ENCODE results near the gene BPHL.

Gene BPHL

DNA sequence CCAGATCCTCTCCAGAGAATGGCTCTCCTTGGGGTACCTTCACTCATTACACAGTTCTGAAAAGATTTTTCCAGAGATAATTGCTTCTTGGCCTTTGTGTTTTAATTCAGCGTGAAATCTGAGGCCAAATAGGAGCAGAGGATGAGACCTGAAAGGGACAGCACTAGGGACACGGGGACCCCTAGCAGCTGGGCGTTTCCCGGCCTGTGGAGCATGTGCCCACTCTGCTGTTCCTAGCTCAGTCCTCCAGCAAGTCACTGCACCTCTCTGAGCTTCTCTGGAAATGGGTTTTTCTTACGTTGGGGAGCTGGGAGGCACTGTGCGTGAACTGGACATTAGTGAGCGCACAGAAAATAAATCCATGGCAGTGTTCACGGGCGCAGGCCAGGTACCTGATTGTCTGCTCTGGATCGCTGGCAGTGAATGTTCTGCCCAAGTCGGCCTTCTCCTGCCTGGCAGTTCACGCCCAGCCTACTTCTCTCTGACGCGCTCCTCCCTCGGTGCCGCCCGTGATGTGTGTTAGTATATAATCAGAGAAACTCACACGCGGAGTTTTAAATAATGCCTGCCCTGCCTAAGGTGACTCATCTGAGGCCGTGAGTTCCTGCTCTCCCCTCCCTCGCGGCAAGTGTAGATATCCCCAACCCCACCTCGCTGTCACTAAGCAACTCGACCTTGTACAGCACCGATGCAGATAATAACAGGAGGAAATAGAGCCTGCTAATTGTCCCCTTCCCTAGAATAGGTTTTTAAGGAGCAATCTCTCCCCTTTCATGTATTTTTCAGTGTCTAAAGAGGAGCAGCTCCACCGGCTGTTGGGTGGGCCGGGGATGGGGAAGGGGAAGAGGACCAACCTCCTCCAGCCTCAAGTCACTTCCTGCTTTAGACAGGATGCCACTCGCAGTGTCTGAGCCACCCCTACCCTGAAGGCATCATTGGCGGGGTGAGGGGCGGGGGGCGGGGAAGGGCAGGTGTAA lies 41.6 kb downstream of the BPHL start:
- WGBS (ENCODE audit: insufficient coverage) = 72% methylated on average over 22 of the region's 31 CpGs
- ChIA-PET POLR2A (interaction anchor here (0.7 kb wide), 1 partner anchor 161 kb away, joined by 3 read pairs; the partner anchor contains the start of gene NQO2), CTCF (interaction anchor here (1.1 to 2.0 kb wide), 3 partner anchors 21 to 94 kb away, joined by 3 to 4 read pairs (median 4); no protein-coding TSS in a partner anchor)
- H3K36me3 ChIP-seq (ENCODE audit: control insufficient read depth in 4 of 4, insufficient read depth in 4 of 4, low read length in 3 of 4) = no peaks in the 10 kb centered on the region
- no peaks in the 10 kb centered on the region for H3K9me3 ChIP-seq (ENCODE audit: control extremely low read depth in 1 of 5, control insufficient read depth in 4 of 5, insufficient read depth in 2 of 5, low read depth in 1 of 5, low read length in 4 of 5)
- H3K4me1 ChIP-seq (ENCODE audit: control extremely low read depth in 1 of 4, control insufficient read depth in 4 of 4, insufficient read depth in 4 of 4, low read length in 3 of 4) = peaks cover 5 to 36% (median 32%) of the 10 kb centered on the region in 4 experiments
- no peak overlapping the region for H3K27ac ChIP-seq (ENCODE audit: insufficient read depth in 1 of 2, low read depth in 1 of 2, low read length in 2 of 2, poor library complexity in 1 of 2, severe bottlenecking in 2 of 2)
- DNase-seq = peak; percentile 57 to 86 (median 80)
- peaks cover 0 to 76% (median 18%) of the 10 kb centered on the region in 5 experiments for H3K27me3 ChIP-seq (replicated peaks in 2 of 5; ENCODE audit: control insufficient read depth in 4 of 5, insufficient read depth in 5 of 5, low read length in 4 of 5)
- H3K4me3 ChIP-seq (ENCODE audit: control insufficient read depth in 1 of 7, extremely low read depth in 1 of 7, insufficient read depth in 4 of 7, low read depth in 2 of 7, low read length in 6 of 7) = no peak overlapping the region

GRCh38 chr6:3162067-3162497 lies 43.6 kb downstream of the BPHL start:
- peak overlapping the region in 3 of 7 experiments; percentile 73 to 82 (median 74) for H3K4me3 ChIP-seq (ENCODE audit: control insufficient read depth in 1 of 7, extremely low read depth in 1 of 7, insufficient read depth in 4 of 7, low read depth in 2 of 7, low read length in 6 of 7)
- no peaks in the 10 kb centered on the region for H3K36me3 ChIP-seq (ENCODE audit: control insufficient read depth in 4 of 4, insufficient read depth in 4 of 4, low read length in 3 of 4)
- WGBS (ENCODE audit: insufficient coverage) = 49% methylated on average over 5 of the region's 7 CpGs
- H3K27me3 ChIP-seq (replicated peaks in 2 of 5; ENCODE audit: control insufficient read depth in 4 of 5, insufficient read depth in 5 of 5, low read length in 4 of 5) = peaks cover 0 to 63% (median 18%) of the 10 kb centered on the region in 5 experiments
- CTCF ChIA-PET = interaction anchor here (1.0 to 1.9 kb wide), 3 partner anchors 9 to 90 kb away, joined by 3 to 7 read pairs (median 3); no protein-coding TSS in a partner anchor
- H3K27ac ChIP-seq (ENCODE audit: insufficient read depth in 1 of 2, low read depth in 1 of 2, low read length in 2 of 2, poor library complexity in 1 of 2, severe bottlenecking in 2 of 2) = peak overlapping the region in 1 of 2 experiments; percentile 70
- H3K9me3 ChIP-seq (ENCODE audit: control extremely low read depth in 1 of 5, control insufficient read depth in 4 of 5, insufficient read depth in 2 of 5, low read depth in 1 of 5, low read length in 4 of 5) = no peaks in the 10 kb centered on the region
- POLR2A ChIA-PET = no interaction called here
- DNase-seq = peak in 1 of 3 donors; percentile 47
- peaks cover 5 to 27% (median 25%) of the 10 kb centered on the region in 4 experiments for H3K4me1 ChIP-seq (ENCODE audit: control extremely low read depth in 1 of 4, control insufficient read depth in 4 of 4, insufficient read depth in 4 of 4, low read length in 3 of 4)

- peak; percentile 78 to 91 (median 88) for DNase-seq
- peaks cover 0 to 60% (median 18%) of the 10 kb centered on the region in 5 experiments for H3K27me3 ChIP-seq (replicated peaks in 2 of 5; ENCODE audit: control insufficient read depth in 4 of 5, insufficient read depth in 5 of 5, low read length in 4 of 5)
- peak overlapping the region; percentile 56 to 82 (median 73) for H3K4me3 ChIP-seq (ENCODE audit: control insufficient read depth in 1 of 7, extremely low read depth in 1 of 7, insufficient read depth in 4 of 7, low read depth in 2 of 7, low read length in 6 of 7)
- peaks cover 5 to 22% (median 20%) of the 10 kb centered on the region in 4 experiments for H3K4me1 ChIP-seq (ENCODE audit: control extremely low read depth in 1 of 4, control insufficient read depth in 4 of 4, insufficient read depth in 4 of 4, low read length in 3 of 4)
- no peaks in the 10 kb centered on the region for H3K9me3 ChIP-seq (ENCODE audit: control extremely low read depth in 1 of 5, control insufficient read depth in 4 of 5, insufficient read depth in 2 of 5, low read depth in 1 of 5, low read length in 4 of 5)
- CTCF ChIA-PET = interaction anchor here (1.0 to 1.9 kb wide), 3 partner anchors 10 to 89 kb away, joined by 3 to 7 read pairs (median 3); no protein-coding TSS in a partner anchor
- no peaks in the 10 kb centered on the region for H3K36me3 ChIP-seq (ENCODE audit: control insufficient read depth in 4 of 4, insufficient read depth in 4 of 4, low read length in 3 of 4)
- 0% methylated on average over 35 of the region's 74 CpGs for WGBS (ENCODE audit: insufficient coverage)
- POLR2A ChIA-PET = interaction anchor here (0.9 kb wide), 1 partner anchor 55 kb away, joined by 3 read pairs; no protein-coding TSS in a partner anchor
- peak overlapping the region in 1 of 2 experiments; percentile 70 for H3K27ac ChIP-seq (ENCODE audit: insufficient read depth in 1 of 2, low read depth in 1 of 2, low read length in 2 of 2, poor library complexity in 1 of 2, severe bottlenecking in 2 of 2)
Observed at GRCh38 chr6:3162565-3163247, 44.2 kb downstream of the BPHL start.

GRCh38 chr6:3163248-3163594 lies 44.7 kb downstream of the BPHL start:
- peak in 1 of 3 donors; percentile 54 for DNase-seq
- Histone ChIP-seq H3K4me3 (ENCODE audit: control insufficient read depth in 1 of 7, extremely low read depth in 1 of 7, insufficient read depth in 4 of 7, low read depth in 2 of 7, low read length in 6 of 7) (peak overlapping the region in 6 of 7 experiments; percentile 37 to 82 (median 46)), H3K36me3 (ENCODE audit: control insufficient read depth in 4 of 4, insufficient read depth in 4 of 4, low read length in 3 of 4) (no peaks in the 10 kb centered on the region), H3K27ac (ENCODE audit: insufficient read depth in 1 of 2, low read depth in 1 of 2, low read length in 2 of 2, poor library complexity in 1 of 2, severe bottlenecking in 2 of 2) (peak overlapping the region in 1 of 2 experiments; percentile 43), H3K27me3 (replicated peaks in 2 of 5; ENCODE audit: control insufficient read depth in 4 of 5, insufficient read depth in 5 of 5, low read length in 4 of 5) (peaks cover 0 to 55% (median 18%) of the 10 kb centered on the region in 5 experiments), H3K4me1 (ENCODE audit: control extremely low read depth in 1 of 4, control insufficient read depth in 4 of 4, insufficient read depth in 4 of 4, low read length in 3 of 4) (peaks cover 5 to 17% (median 16%) of the 10 kb centered on the region in 4 experiments), H3K9me3 (ENCODE audit: control extremely low read depth in 1 of 5, control insufficient read depth in 4 of 5, insufficient read depth in 2 of 5, low read depth in 1 of 5, low read length in 4 of 5) (no peaks in the 10 kb centered on the region)
- POLR2A ChIA-PET = interaction anchor here (0.9 kb wide), 1 partner anchor 54 kb away, joined by 3 read pairs; no protein-coding TSS in a partner anchor
- CTCF ChIA-PET = no interaction called here
- 41% methylated on average over 6 of the region's 13 CpGs for WGBS (ENCODE audit: insufficient coverage)

- CTCF ChIA-PET = interaction anchor here (1.3 to 1.7 kb wide), 2 partner anchors 36 to 41 kb away, joined by 3 read pairs; no protein-coding TSS in a partner anchor
Observed at GRCh38 chr6:3164388-3164787, 45.9 kb downstream of the BPHL start.

DNA sequence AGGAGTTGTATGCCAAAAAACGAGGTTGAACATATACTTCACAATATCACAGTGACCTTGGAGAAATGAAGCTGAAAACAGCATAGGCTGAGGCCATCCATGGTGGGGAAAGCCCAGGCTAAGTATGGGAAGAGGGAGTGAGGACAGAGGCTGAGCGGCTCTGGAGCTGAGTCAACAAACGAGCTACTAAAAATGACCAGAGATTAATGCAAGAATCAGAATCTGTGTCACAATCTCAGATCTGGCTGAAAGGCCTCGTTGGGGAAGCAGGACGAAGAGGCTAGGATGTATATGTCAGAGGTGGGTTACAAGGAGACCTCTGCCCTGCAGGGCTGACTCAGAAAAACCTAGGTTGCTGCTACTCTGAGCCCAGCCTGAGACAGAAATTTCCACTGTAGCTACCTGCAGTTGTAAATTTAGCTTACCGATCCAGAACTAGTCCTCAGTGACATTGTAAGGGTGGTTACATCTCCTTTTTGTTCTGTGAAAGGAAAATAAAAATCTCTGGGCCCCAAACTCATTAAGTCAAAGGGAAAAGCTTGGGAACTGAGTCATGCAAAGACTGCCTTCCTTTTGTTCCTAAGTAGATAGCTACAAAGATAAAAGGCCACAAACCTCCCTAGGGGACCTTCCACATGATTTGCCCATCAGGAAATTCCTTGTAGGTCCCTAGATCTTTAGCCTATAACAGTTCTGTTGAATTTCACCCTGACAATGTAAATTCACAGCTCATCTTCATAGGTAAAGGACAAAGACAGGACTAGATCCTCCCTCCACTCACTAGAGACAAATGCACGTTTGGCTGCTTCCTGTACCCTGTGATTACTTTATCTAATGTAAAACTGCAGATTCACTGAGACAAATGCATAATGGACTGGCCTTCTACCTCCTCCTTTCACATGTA lies 47.4 kb downstream of the BPHL start:
- ChIA-PET POLR2A (no interaction called here), CTCF (interaction anchor here (0.9 to 1.9 kb wide), 5 partner anchors 9 to 43 kb away, joined by 3 to 6 read pairs (median 3); partner anchors contain the start of gene TUBB2A)
- peak overlapping the region in 1 of 2 experiments; percentile 44 for H3K27ac ChIP-seq (ENCODE audit: insufficient read depth in 1 of 2, low read depth in 1 of 2, low read length in 2 of 2, poor library complexity in 1 of 2, severe bottlenecking in 2 of 2)
- peaks cover 0 to 29% (median 7%) of the 10 kb centered on the region in 5 experiments for H3K27me3 ChIP-seq (replicated peaks in 2 of 5; ENCODE audit: control insufficient read depth in 4 of 5, insufficient read depth in 5 of 5, low read length in 4 of 5)
- H3K9me3 ChIP-seq (ENCODE audit: control extremely low read depth in 1 of 5, control insufficient read depth in 4 of 5, insufficient read depth in 2 of 5, low read depth in 1 of 5, low read length in 4 of 5) = no peaks in the 10 kb centered on the region
- no peaks in the 10 kb centered on the region for H3K36me3 ChIP-seq (ENCODE audit: control insufficient read depth in 4 of 4, insufficient read depth in 4 of 4, low read length in 3 of 4)
- peaks cover 5 to 12% (median 11%) of the 10 kb centered on the region in 4 experiments for H3K4me1 ChIP-seq (ENCODE audit: control extremely low read depth in 1 of 4, control insufficient read depth in 4 of 4, insufficient read depth in 4 of 4, low read length in 3 of 4)
- no peak overlapping the region for H3K4me3 ChIP-seq (ENCODE audit: control insufficient read depth in 1 of 7, extremely low read depth in 1 of 7, insufficient read depth in 4 of 7, low read depth in 2 of 7, low read length in 6 of 7)
- no peak for DNase-seq
- WGBS (ENCODE audit: insufficient coverage) = 77% methylated on average over 6 of the region's 7 CpGs

More at GRCh38 chr6:3164388-3164787, 45.9 kb downstream of the BPHL start:
- WGBS (ENCODE audit: insufficient coverage) = 89% methylated on average over 2 of the region's 6 CpGs
- Histone ChIP-seq H3K9me3 (ENCODE audit: control extremely low read depth in 1 of 5, control insufficient read depth in 4 of 5, insufficient read depth in 2 of 5, low read depth in 1 of 5, low read length in 4 of 5) (no peaks in the 10 kb centered on the region), H3K4me3 (ENCODE audit: control insufficient read depth in 1 of 7, extremely low read depth in 1 of 7, insufficient read depth in 4 of 7, low read depth in 2 of 7, low read length in 6 of 7) (no peak overlapping the region), H3K27ac (ENCODE audit: insufficient read depth in 1 of 2, low read depth in 1 of 2, low read length in 2 of 2, poor library complexity in 1 of 2, severe bottlenecking in 2 of 2) (no peak overlapping the region), H3K4me1 (ENCODE audit: control extremely low read depth in 1 of 4, control insufficient read depth in 4 of 4, insufficient read depth in 4 of 4, low read length in 3 of 4) (peaks cover 5 to 15% (median 14%) of the 10 kb centered on the region in 4 experiments), H3K36me3 (ENCODE audit: control insufficient read depth in 4 of 4, insufficient read depth in 4 of 4, low read length in 3 of 4) (no peaks in the 10 kb centered on the region), H3K27me3 (replicated peaks in 2 of 5; ENCODE audit: control insufficient read depth in 4 of 5, insufficient read depth in 5 of 5, low read length in 4 of 5) (peaks cover 0 to 44% (median 14%) of the 10 kb centered on the region in 5 experiments)
- DNase-seq = peak in 2 of 3 donors; percentile 11 to 26
- POLR2A ChIA-PET = no interaction called here
